ENCODE data around the gene TSHZ1.

- TF ChIP-seq CTCF (IDR thresholded peaks at IDR 0.05) (no peak), POLR2A (IDR thresholded peaks at IDR 0.05) (no peak)
These were observed 20.9 kb upstream of the TSHZ1 start for GRCh38 chr18:75189696-75190095.
